ENCODE measurements around the gene GRIN3A. TPM values are rescaled to one million over a fixed set of nuclear protein-coding genes. Genes with fewer than 3 reads are reported as not detected.

The GRIN3A gene
- not detected in 2 replicates for total RNA-seq

- Histone ChIP-seq H3K27me3 (ENCODE audit: control insufficient read depth, insufficient read depth, low read length) (peaks cover 30% of the 10 kb centered on the region), H3K4me3 (ENCODE audit: low read depth, low read length) (no peak within 1 kb of the TSS), H3K36me3 (ENCODE audit: control insufficient read depth, insufficient read depth, low read length) (no peaks in the 10 kb centered on the region)
- DNase-seq (ENCODE audit: low read depth), result no peak
- TF ChIP-seq CTCF (IDR thresholded peaks at IDR 0.05; ENCODE audit: insufficient read depth, low read length, poor library complexity, severe bottlenecking), result no peak
Observed at GRCh38 chr9:101738566-101739183, at the start of gene GRIN3A. GRIN3A (minus strand) TSS chr9:101738647; CDS start chr9:101737979, 668 bp downstream.

GRCh38 chr9:101787891-101788290 is 49.4 kb upstream of the GRIN3A start:
- no peak for TF ChIP-seq CTCF (IDR thresholded peaks at IDR 0.05; ENCODE audit: insufficient read depth, low read length, poor library complexity, severe bottlenecking)
- H3K36me3 ChIP-seq (ENCODE audit: control insufficient read depth, insufficient read depth, low read length), result no peaks in the 10 kb centered on the region
- H3K27me3 ChIP-seq (ENCODE audit: control insufficient read depth, insufficient read depth, low read length), result no peaks in the 10 kb centered on the region
- no peak for DNase-seq (ENCODE audit: low read depth)
- no peak overlapping the region for H3K4me3 ChIP-seq (ENCODE audit: low read depth, low read length)

GRCh38 chr9:101778332-101778731 is 39.9 kb upstream of the GRIN3A start:
- TF ChIP-seq CTCF (IDR thresholded peaks at IDR 0.05; ENCODE audit: insufficient read depth, low read length, poor library complexity, severe bottlenecking), result no peak
- H3K27me3 ChIP-seq (ENCODE audit: control insufficient read depth, insufficient read depth, low read length), result no peaks in the 10 kb centered on the region
- no peak overlapping the region for H3K4me3 ChIP-seq (ENCODE audit: low read depth, low read length)
- DNase-seq (ENCODE audit: low read depth), result no peak
- H3K36me3 ChIP-seq (ENCODE audit: control insufficient read depth, insufficient read depth, low read length), result no peaks in the 10 kb centered on the region

GRCh38 chr9:101764472-101764871 is 26.0 kb upstream of the GRIN3A start:
- no peak for TF ChIP-seq CTCF (IDR thresholded peaks at IDR 0.05; ENCODE audit: insufficient read depth, low read length, poor library complexity, severe bottlenecking)
- Histone ChIP-seq H3K4me3 (ENCODE audit: low read depth, low read length) (no peak overlapping the region), H3K36me3 (ENCODE audit: control insufficient read depth, insufficient read depth, low read length) (no peaks in the 10 kb centered on the region), H3K27me3 (ENCODE audit: control insufficient read depth, insufficient read depth, low read length) (no peaks in the 10 kb centered on the region)
- no peak for DNase-seq (ENCODE audit: low read depth)

GRCh38 chr9:101758304-101758930 is 20.0 kb upstream of the GRIN3A start:
- H3K27me3 ChIP-seq (ENCODE audit: control insufficient read depth, insufficient read depth, low read length), result no peaks in the 10 kb centered on the region
- no peak for DNase-seq (ENCODE audit: low read depth)
- TF ChIP-seq CTCF (IDR thresholded peaks at IDR 0.05; ENCODE audit: insufficient read depth, low read length, poor library complexity, severe bottlenecking), result no peak

GRCh38 chr9:101753716-101754115 is 15.3 kb upstream of the GRIN3A start:
- no peak for DNase-seq (ENCODE audit: low read depth)
- H3K4me3 ChIP-seq (ENCODE audit: low read depth, low read length), result no peak overlapping the region

More at GRCh38 chr9:101758304-101758930, 20.0 kb upstream of the GRIN3A start:
- Histone ChIP-seq H3K4me3 (ENCODE audit: low read depth, low read length) (no peak overlapping the region), H3K36me3 (ENCODE audit: control insufficient read depth, insufficient read depth, low read length) (no peaks in the 10 kb centered on the region)

More at GRCh38 chr9:101753716-101754115, 15.3 kb upstream of the GRIN3A start:
- H3K27me3 ChIP-seq (ENCODE audit: control insufficient read depth, insufficient read depth, low read length), result no peaks in the 10 kb centered on the region
- H3K36me3 ChIP-seq (ENCODE audit: control insufficient read depth, insufficient read depth, low read length), result no peaks in the 10 kb centered on the region
- TF ChIP-seq CTCF (IDR thresholded peaks at IDR 0.05; ENCODE audit: insufficient read depth, low read length, poor library complexity, severe bottlenecking), result no peak
